ENCODE results near the gene UBE2S.

UBE2S gene

GRCh38 chr19:55365964-55366363 lies 41.6 kb downstream of the UBE2S start (continued):
- TF ChIP-seq ZBTB10 (tag by site-specific recombination; IDR thresholded peaks at IDR 0.05) (0 out of 2 replicates have a peak, but pooled peaks have one; percentile 41), SCRT2 (tag by site-specific recombination; IDR thresholded peaks at IDR 0.05) (peak; percentile 58), EGR2 (tag by site-specific recombination; IDR thresholded peaks at IDR 0.05; ENCODE audit: low read depth) (peak; percentile 14; the same call in 1 of the 2 replicates), ZFP37 (tag by site-specific recombination; IDR thresholded peaks at IDR 0.05) (no peak), ZFHX2 (tag by site-specific recombination; conservative IDR thresholded peaks at IDR 0.05) (peak; percentile 82)

DNA sequence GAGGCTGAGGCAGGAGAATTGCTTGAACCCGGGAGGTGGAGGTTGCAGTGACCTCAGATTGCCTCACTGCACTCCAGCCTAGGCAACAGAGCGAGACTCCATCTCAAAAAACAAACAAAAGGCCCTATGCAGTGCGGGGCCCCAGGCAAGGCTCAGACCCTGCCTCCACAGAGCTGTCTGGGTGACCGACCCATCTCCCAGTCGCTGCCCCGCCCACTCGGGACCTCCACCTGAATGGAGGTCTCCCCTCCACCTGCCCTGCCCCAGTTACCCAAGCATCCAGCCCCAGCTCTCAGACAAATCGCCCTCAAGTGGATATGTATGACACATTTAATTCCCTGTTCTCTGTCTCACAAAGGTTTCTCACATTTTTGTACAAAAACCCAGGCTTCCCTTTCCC lies 42.3 kb downstream of the UBE2S start:
- Histone ChIP-seq H3K27ac (ENCODE audit: extremely low read depth, low read depth, low read length) (no peak overlapping the region), H3K9me3 (ENCODE audit: control insufficient read depth, insufficient read depth, low read depth, low read length) (no peaks in the 10 kb centered on the region), H3K4me3 (ENCODE audit: low read depth, low read length) (no peak overlapping the region), H3K4me1 (ENCODE audit: control insufficient read depth, insufficient read depth, low read length) (peaks cover 5% of the 10 kb centered on the region; the same call in 1 of the 2 replicates), H3K36me3 (ENCODE audit: control insufficient read depth in 2 of 2, insufficient read depth in 1 of 2, low read length in 2 of 2) (no peaks in the 10 kb centered on the region)
- POLR2A ChIA-PET = interaction anchor here (1.0 kb wide), 1 partner anchor 26 kb away, joined by 4 read pairs; no protein-coding TSS in a partner anchor
- TF ChIP-seq ZNF280D (tag by site-specific recombination; IDR thresholded peaks at IDR 0.05) = no peak
- CTCF ChIA-PET = no interaction called here

- Histone ChIP-seq H3K4me1 (ENCODE audit: control insufficient read depth, insufficient read depth, low read length) (no peaks in the 10 kb centered on the region), H3K27ac (ENCODE audit: extremely low read depth, low read depth, low read length) (no peak within 1 kb of the TSS), H3K9me3 (ENCODE audit: control insufficient read depth, insufficient read depth, low read depth, low read length) (no peaks in the 10 kb centered on the region), H3K4me3 (ENCODE audit: low read depth, low read length) (no peak within 1 kb of the TSS), H3K36me3 (ENCODE audit: control insufficient read depth in 2 of 2, insufficient read depth in 1 of 2, low read length in 2 of 2) (no peaks in the 10 kb centered on the region)
- ChIA-PET POLR2A (interaction anchor here (0.8 to 1.6 kb wide), 3 partner anchors 10 to 104 kb away, joined by 3 to 7 read pairs (median 6); partner anchors contain the start of genes KMT5C and PPP6R1), CTCF (interaction anchor here (0.7 to 1.1 kb wide), 3 partner anchors 13 to 60 kb away, joined by 3 to 4 read pairs (median 3); no protein-coding TSS in a partner anchor)
- TF ChIP-seq ZNF146 (tag by site-specific recombination; IDR thresholded peaks at IDR 0.05) = no peak
- TF ChIP-seq HOXC10 (CRISPR knock-in tag; IDR thresholded peaks at IDR 0.05) = 0 out of 2 replicates have a peak, but pooled peaks have one; percentile 7
- 0 out of 2 replicates have a peak, but pooled peaks have one; percentile 11 for TF ChIP-seq ZNF600 (tag by site-specific recombination; IDR thresholded peaks at IDR 0.05)
- TF ChIP-seq ZNF433 (tag by site-specific recombination; IDR thresholded peaks at IDR 0.05; ENCODE audit: low read depth) = no peak
- peak; percentile 42 for TF ChIP-seq ZIC2 (tag by site-specific recombination; IDR thresholded peaks at IDR 0.05)
Measured at GRCh38 chr19:55362990-55363716, 44.4 kb downstream of the UBE2S start, which contains the start of gene GARIN5B. Gene GARIN5B (minus strand): TSS chr19:55363260. CDS start chr19:55363066, 194 bp downstream.

Measured in HEK293 (cell line).